GM23248 (cell line): ENCODE results near the gene CFAP97D2. TPM values are rescaled to one million over a fixed set of nuclear protein-coding genes. Genes with fewer than 3 reads are reported as not detected.
A peak's percentile ranks its signal among the peaks of the same experiment; 100 is the strongest.

Experiments
- DNase-seq: peaks from one replicate; pipeline ENCODE4 v3.0.0-alpha.2; 2015
- H2AFZ ChIP-seq: fragments of 200-600 bp; sonication (generic); 2 replicates; pipeline ENCODE4 v1.6.1; 2016; ENCODE audit warnings: antibody characterized with exemption
- H3F3A ChIP-seq: fragments of 200-600 bp; sonication (generic); 2 replicates; pipeline ENCODE4 v1.6.1; 2016; ENCODE audit warnings: mild to moderate bottlenecking, antibody characterized with exemption, mixed run types; ENCODE audit not compliant: insufficient read depth
- H3K27ac ChIP-seq: fragments of 200-600 bp; sonication (generic); 2 replicates; pipeline ENCODE4 v1.5.1; 2016; ENCODE audit warnings: mild to moderate bottlenecking
- H3K27me3 ChIP-seq: fragments of 200-600 bp; sonication (generic); replicated peaks from 2 replicates; pipeline ENCODE4 v1.6.1; 2016; ENCODE audit warnings: mild to moderate bottlenecking; ENCODE audit not compliant: insufficient read depth
- H3K36me3 ChIP-seq: fragments of 200-600 bp; sonication (generic); 2 replicates; pipeline ENCODE4 v1.6.1; 2016; ENCODE audit warnings: low read depth, mild to moderate bottlenecking
- H3K4me1 ChIP-seq: fragments of 200-600 bp; sonication (generic); 2 replicates; pipeline ENCODE4 v1.6.1; 2016; ENCODE audit warnings: mild to moderate bottlenecking; ENCODE audit not compliant: insufficient read depth
- H3K4me2 ChIP-seq: fragments of 200-600 bp; sonication (generic); one replicate; pipeline ENCODE4 v1.6.1; 2016; ENCODE audit warnings: mild to moderate bottlenecking; ENCODE audit not compliant: unreplicated experiment
- H3K4me3 ChIP-seq: fragments of 200-600 bp; sonication (generic); 2 replicates; pipeline ENCODE4 v1.5.1; 2016; ENCODE audit warnings: mild to moderate bottlenecking
- H3K79me2 ChIP-seq: fragments of 200-600 bp; sonication (generic); 2 replicates; pipeline ENCODE4 v1.6.1; 2016; ENCODE audit warnings: mild to moderate bottlenecking; ENCODE audit not compliant: insufficient read depth
- H3K9ac ChIP-seq: fragments of 200-600 bp; sonication (generic); 2 replicates; pipeline ENCODE4 v1.6.1; 2016; ENCODE audit warnings: mild to moderate bottlenecking
- H3K9me2 ChIP-seq: fragments of 200-600 bp; sonication (generic); 2 replicates; pipeline ENCODE4 v1.6.1; 2016; ENCODE audit warnings: mixed run types, mild to moderate bottlenecking, moderate library complexity; ENCODE audit not compliant: insufficient read depth
- H3K9me3 ChIP-seq: fragments of 200-600 bp; sonication (generic); one replicate; pipeline ENCODE4 v1.6.1; 2017; ENCODE audit warnings: low read depth
- H4K20me1 ChIP-seq: fragments of 200-600 bp; sonication (generic); 2 replicates; pipeline ENCODE4 v1.6.0; 2016; ENCODE audit not compliant: insufficient read depth
- EZH2 ChIP-seq: fragments of 200-600 bp; sonication (generic); IDR thresholded peaks from 2 replicates; pipeline ENCODE4 v1.6.1; 2018; ENCODE audit warnings: antibody characterized with exemption, mild to moderate bottlenecking; ENCODE audit not compliant: insufficient read depth, poor library complexity, severe bottlenecking
- EZH2phosphoT487 ChIP-seq: fragments of 200-600 bp; sonication (generic); IDR thresholded peaks from 2 replicates; pipeline ENCODE4 v1.6.1; 2018; ENCODE audit warnings: antibody characterized with exemption, moderate library complexity, mild to moderate bottlenecking, low read depth; ENCODE audit not compliant: insufficient read depth
- WGBS, 2 experiments: methylation state at CpG; one replicate each; pipeline ENCODE4 v1.1.6; 2015 to 2017; ENCODE audit warnings: low lambda C conversion rate in 2 of 2, low coverage in 1 of 2; ENCODE audit errors: missing lambda C conversion rate in 2 of 2; 5-methylcytosine and 5-hydroxymethylcytosine counted together
- in situ Hi-C: fragments of 300-500 bp; cut with MboI; formaldehyde crosslinking; loops from 2 replicates; pipeline ENCODE4 v1.15.0; 2020
- polyA plus RNA-seq: library from polyadenylated mRNA; unstranded; fragments of >200 nt; fragmentation: Nextera tagmentation; extraction: Ambion mirVana; gene quantifications from 2 replicates; pipeline ENCODE4 v1.2.1, GENCODE V29; 2016
- total RNA-seq: library from RNA; depleted of rRNA; stranded (reverse); fragments of >200 nt; shearing (Covaris generic); gene quantifications from 2 replicates; pipeline ENCODE4 v1.2.3, GENCODE V29; 2014

CFAP97D2 gene
- total and polyA plus RNA-seq, 2 experiments from 2014 or later: not detected

- no peak for TF ChIP-seq EZH2
- no peaks in the 10 kb centered on the region for H3K9me3 ChIP-seq
- peaks cover 18% of the 10 kb centered on the region for H3K4me1 ChIP-seq
- H4K20me1 ChIP-seq: no peaks in the 10 kb centered on the region
- no peak overlapping the region; the same call in 1 of the 2 replicates for H2AFZ ChIP-seq
- no peaks in the 10 kb centered on the region for H3K9me2 ChIP-seq
- no peak overlapping the region for H3K9ac ChIP-seq
- peak; percentile 35 for DNase-seq
- in situ Hi-C loops: no loop called here
- H3K36me3 ChIP-seq: no peaks in the 10 kb centered on the region
- peaks cover 7% of the 10 kb centered on the region for H3K79me2 ChIP-seq
- H3K4me2 ChIP-seq: peak overlapping the region; percentile 12
- 29 to 40% methylated on average over 4 of the region's 4 CpGs for WGBS, 2 experiments
- H3F3A ChIP-seq: peaks cover 11% of the 10 kb centered on the region
- no peak overlapping the region for H3K27ac ChIP-seq
- no peak overlapping the region for H3K4me3 ChIP-seq
- no peaks in the 10 kb centered on the region for H3K27me3 ChIP-seq
Measured at GRCh38 chr13:114229506-114229905, 50.4 kb downstream of the CFAP97D2 start.

- no peak overlapping the region; the same call in 1 of the 2 replicates for H2AFZ ChIP-seq
- peaks cover 11% of the 10 kb centered on the region for H3F3A ChIP-seq
- 37 to 42% methylated on average over 7 of the region's 7 CpGs for WGBS, 2 experiments
- peaks cover 18% of the 10 kb centered on the region for H3K4me1 ChIP-seq
- H3K36me3 ChIP-seq: no peaks in the 10 kb centered on the region
- no peak overlapping the region for H3K4me3 ChIP-seq
- H4K20me1 ChIP-seq: no peaks in the 10 kb centered on the region
- H3K27me3 ChIP-seq: no peaks in the 10 kb centered on the region
- H3K79me2 ChIP-seq: peaks cover 11% of the 10 kb centered on the region
- H3K27ac ChIP-seq: no peak overlapping the region
- no peak overlapping the region for H3K4me2 ChIP-seq
- H3K9me3 ChIP-seq: no peaks in the 10 kb centered on the region
- H3K9me2 ChIP-seq: no peaks in the 10 kb centered on the region
- TF ChIP-seq EZH2 (no peak), EZH2phosphoT487 (no peak)
- DNase-seq: peak; percentile 48
- in situ Hi-C loops: no loop called here
- H3K9ac ChIP-seq: no peak overlapping the region
Measured at GRCh38 chr13:114230117-114230516, 51.1 kb downstream of the CFAP97D2 start.

GRCh38 chr13:114230575-114230974 lies 51.5 kb downstream of the CFAP97D2 start:
- peaks cover 16% of the 10 kb centered on the region for H3K79me2 ChIP-seq
- H3K4me2 ChIP-seq: no peak overlapping the region
- WGBS, 2 experiments: 14 to 23% methylated on average over 3 of the region's 3 CpGs
- H3K9me3 ChIP-seq: no peaks in the 10 kb centered on the region
- no peaks in the 10 kb centered on the region for H3K9me2 ChIP-seq
- no peak overlapping the region for H3K27ac ChIP-seq
- no peaks in the 10 kb centered on the region for H3K27me3 ChIP-seq
- peaks cover 11% of the 10 kb centered on the region for H3F3A ChIP-seq
- peaks cover 18% of the 10 kb centered on the region for H3K4me1 ChIP-seq
- H2AFZ ChIP-seq: no peak overlapping the region
- H3K4me3 ChIP-seq: no peak overlapping the region
- H4K20me1 ChIP-seq: no peaks in the 10 kb centered on the region
- in situ Hi-C loops: no loop called here
- no peak overlapping the region for H3K9ac ChIP-seq
- no peak for DNase-seq
- TF ChIP-seq EZH2 (no peak), EZH2phosphoT487 (no peak)
- H3K36me3 ChIP-seq: no peaks in the 10 kb centered on the region

GRCh38 chr13:114231886-114232285 lies 52.8 kb downstream of the CFAP97D2 start:
- Histone ChIP-seq H3F3A (peaks cover 11% of the 10 kb centered on the region), H3K27ac (no peak overlapping the region)
- in situ Hi-C loops: no loop called here

GRCh38 chr13:114234266-114234644 lies 55.2 kb downstream of the CFAP97D2 start:
- Histone ChIP-seq H3K9ac (peak overlapping the region; percentile 88), H3K27me3 (no peaks in the 10 kb centered on the region), H3K79me2 (peaks cover 50% of the 10 kb centered on the region), H3K36me3 (peaks cover 24% of the 10 kb centered on the region), H3K27ac (peak overlapping the region; percentile 25; the same call in 1 of the 2 replicates), H4K20me1 (no peaks in the 10 kb centered on the region), H3K9me2 (no peaks in the 10 kb centered on the region), H2AFZ (peak overlapping the region; percentile 91), H3K4me1 (peaks cover 15% of the 10 kb centered on the region), H3K4me2 (peak overlapping the region; percentile 75), H3F3A (peaks cover 8% of the 10 kb centered on the region), H3K9me3 (no peaks in the 10 kb centered on the region), H3K4me3 (peak overlapping the region; percentile 90)
- WGBS, 2 experiments: 53 to 60% methylated on average over 4 of the region's 4 CpGs
- DNase-seq: no peak
- TF ChIP-seq EZH2 (no peak), EZH2phosphoT487 (no peak)
- in situ Hi-C loops: no loop called here

More at GRCh38 chr13:114231886-114232285, 52.8 kb downstream of the CFAP97D2 start:
- H3K27me3 ChIP-seq: no peaks in the 10 kb centered on the region
- DNase-seq: no peak
- no peak overlapping the region for H3K4me2 ChIP-seq
- H3K79me2 ChIP-seq: peaks cover 29% of the 10 kb centered on the region
- no peak for TF ChIP-seq EZH2phosphoT487
- no peak for TF ChIP-seq EZH2
- H3K9me2 ChIP-seq: no peaks in the 10 kb centered on the region
- H3K9ac ChIP-seq: no peak overlapping the region
- H3K9me3 ChIP-seq: no peaks in the 10 kb centered on the region
- WGBS, 2 experiments: 73 to 86% methylated on average over 6 to 8 of the region's 8 CpGs
- H4K20me1 ChIP-seq: no peaks in the 10 kb centered on the region
- no peak overlapping the region for H3K4me3 ChIP-seq
- peaks cover 3% of the 10 kb centered on the region; the same call in 1 of the 2 replicates for H3K36me3 ChIP-seq
- no peak overlapping the region for H2AFZ ChIP-seq
- H3K4me1 ChIP-seq: peaks cover 18% of the 10 kb centered on the region
